HG02840 (cell line): Measurements from ENCODE around the gene HOXD4.

ENCODE experiments used
- ATAC-seq: cut with Tn5 transposase; IDR thresholded peaks from one replicate; pipeline ENCODE4 v1.9.1; 2021; ENCODE audit warnings: mild to moderate bottlenecking, moderate library complexity, moderate number of reproducible peaks; ENCODE audit not compliant: unreplicated experiment, low FRiP score

Gene HOXD4

DNA sequence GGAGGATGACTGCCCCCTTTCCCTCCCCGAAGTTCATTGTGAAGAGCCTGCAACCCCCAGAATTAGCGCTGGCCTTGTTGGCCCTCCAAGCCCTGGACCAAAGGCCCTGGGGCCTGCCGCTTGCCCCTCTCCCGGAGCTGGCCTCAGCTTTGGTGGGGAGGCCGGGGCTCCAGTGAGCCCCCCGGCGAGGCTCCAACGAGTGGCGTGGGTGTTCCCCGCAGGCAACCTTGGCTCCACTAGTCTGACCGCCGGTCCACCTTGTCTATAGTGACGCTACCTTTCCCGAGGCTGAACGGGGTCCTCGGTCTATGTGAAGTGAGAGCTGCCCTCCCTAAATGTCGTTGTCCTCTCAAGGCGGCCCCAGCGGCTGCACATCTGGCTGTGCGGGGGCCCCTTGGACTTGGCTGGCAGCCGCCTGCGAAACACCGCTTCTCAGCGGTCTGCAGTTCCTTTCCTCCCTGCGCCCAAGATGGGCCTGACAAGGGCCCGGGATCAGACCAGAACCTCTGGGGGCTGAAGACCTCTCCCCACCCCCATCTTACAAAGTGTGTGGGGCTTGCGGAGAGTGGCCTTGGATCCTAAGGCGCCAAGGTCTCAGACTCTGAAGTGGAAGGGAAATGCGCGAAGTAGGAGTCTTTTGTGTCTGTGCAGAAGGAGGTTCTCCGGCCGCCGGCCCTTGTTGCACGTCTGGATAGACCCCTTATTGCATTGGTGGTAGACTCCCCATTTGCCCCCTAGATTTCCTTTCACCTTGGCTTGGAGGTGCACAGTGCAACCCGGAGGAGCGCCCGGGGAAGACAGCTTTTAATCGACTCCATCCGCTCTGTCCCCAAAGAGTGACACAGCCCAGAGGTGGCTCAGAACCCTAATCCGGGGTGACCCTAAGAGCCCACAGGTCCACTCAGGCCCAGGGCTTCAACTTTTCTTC is 38.7 kb upstream of the HOXD4 start:
- ATAC-seq: no peak

DNA sequence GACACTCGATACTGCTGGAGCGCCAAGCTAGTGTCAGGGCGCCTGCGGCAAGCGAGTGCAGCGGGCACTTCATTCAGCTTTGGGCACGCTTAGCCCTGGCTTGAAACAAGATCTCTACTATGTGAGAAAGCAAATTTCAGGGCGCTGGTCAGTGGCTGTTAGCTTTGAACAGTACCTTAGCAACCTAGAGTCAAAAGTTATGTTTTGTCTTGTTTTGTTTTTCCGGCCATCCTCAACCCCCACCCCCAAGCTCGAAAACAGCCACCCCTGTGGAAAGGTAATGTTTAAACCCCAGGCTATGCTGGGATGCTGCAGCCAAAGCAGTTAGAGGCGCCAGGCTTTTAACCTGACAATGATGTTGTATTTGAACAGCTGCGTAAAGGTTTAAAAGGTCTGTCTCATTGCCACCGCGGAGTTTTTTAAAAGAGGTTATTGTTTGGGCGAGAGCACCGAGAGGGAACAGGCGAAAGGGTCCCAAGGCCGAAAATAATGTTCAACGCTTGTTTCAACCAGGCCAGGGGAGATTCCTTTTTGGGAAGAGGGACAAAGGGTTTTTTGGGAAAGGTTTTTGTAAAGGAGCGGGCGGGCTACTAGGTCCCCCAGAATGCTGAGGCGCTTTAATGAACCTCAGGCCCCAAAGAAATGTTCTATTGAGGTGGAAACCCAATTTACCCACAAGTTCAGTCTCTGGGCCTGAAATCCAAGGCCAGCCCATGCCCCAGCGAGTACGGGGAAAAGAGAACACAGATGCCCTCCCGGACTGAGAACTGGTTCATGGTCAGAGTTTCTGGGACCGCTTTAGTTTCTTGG is 37.0 kb upstream of the HOXD4 start:
- no peak for ATAC-seq

DNA sequence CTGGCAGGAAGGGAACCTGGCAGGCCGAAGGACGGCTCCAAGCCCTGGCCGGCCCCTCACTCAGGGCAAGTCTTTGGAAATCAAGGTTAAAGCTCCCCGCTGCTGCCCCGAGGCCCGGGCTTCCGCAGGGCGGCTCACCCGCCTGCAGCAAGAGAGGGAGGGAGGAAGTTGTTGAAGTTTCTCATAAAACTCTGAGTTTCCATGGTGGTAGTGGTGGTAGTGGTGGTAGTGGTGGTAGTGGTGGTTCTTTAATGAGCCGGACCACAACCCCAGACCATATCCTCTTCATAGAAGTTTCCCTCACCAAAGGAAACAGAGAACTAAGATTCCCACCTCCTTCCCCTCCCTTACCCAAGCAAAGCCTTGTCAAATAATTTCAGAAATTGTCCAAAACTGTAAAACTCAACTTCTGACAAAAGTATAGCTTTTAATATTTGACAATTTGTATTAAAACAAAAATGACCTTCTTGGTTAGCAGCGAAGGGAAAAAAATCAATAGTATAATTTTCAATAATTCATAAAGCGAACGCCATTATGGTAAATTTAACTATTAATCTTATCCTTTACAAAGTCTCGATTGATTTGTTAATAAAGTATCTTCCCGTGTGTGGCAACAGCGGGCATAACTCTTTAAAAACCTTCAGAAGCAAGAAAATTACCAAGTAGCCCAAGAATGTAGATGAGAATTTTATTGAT is 36.3 kb upstream of the HOXD4 start:
- no peak for ATAC-seq

DNA sequence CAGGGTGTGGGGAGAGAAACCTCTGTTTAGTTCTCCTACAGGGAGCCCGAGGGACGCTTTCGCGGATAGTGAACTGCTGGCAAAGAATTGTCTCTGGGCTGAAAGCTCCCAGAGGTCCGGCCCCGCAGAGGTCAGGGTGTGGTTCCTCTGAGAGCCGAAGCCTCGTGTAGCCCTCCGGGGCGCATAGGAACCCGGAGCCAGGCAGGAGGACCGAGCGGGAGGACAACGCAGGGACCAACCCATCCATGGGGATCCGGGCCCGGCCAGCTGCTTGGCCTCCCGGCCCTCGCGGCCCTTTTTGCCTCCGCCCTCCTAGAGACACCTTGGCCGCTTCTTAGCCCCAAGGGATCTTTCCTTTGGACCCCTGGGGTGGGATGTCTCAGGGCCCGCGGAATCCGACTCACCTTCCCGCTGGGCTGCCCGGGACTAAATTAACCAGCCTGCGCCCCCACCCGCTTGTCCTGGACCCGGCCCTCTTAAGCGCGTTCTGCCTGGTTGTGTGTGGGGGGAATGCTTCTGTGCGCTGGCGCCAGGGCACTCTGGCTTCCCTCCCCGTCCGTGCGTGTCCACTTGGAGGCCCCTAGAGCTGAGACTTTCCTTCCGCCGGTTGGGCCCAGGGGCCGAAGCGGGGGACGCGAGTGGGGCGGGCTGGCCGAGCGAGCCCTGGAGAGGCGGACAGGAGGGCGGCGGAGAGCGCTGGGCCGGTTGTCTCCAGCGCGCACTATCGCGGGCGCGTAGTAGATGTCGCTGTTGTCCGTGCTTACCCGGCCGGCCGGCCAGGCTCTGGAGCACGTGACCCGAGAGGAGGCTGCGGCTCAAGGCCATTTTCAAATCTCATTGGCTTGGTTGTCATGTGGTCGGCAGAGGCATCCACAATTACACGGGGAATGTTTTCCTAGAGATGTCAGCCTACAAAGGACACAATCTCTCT is 35.2 kb upstream of the HOXD4 start, which contains the start of gene HOXD10:
TSS of gene HOXD10 (plus strand) at position 896 of the 931 bp plus-strand sequence. CDS start 56 bp downstream, outside the sequence.
- ATAC-seq: no peak

DNA sequence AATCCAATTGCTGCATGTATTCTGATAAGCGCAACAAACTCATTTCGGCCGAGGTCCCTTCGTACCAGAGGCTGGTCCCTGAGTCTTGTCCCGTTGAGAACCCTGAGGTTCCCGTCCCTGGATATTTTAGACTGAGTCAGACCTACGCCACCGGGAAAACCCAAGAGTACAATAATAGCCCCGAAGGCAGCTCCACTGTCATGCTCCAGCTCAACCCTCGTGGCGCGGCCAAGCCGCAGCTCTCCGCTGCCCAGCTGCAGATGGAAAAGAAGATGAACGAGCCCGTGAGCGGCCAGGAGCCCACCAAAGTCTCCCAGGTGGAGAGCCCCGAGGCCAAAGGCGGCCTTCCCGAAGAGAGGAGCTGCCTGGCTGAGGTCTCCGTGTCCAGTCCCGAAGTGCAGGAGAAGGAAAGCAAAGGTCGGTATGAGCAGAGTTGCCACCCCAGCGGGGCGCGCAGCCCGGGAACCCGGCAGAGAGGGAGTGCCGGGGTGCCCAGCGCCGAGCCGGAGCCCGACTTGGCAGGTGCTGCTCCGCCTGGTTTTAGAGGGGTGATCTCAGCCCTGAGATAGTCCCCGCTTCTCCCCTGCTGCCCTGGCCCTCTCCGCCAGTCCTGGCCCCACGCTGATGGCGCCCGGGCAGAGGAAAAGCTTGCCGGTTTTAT is 34.1 kb upstream of the HOXD4 start:
- ATAC-seq: no peak

DNA sequence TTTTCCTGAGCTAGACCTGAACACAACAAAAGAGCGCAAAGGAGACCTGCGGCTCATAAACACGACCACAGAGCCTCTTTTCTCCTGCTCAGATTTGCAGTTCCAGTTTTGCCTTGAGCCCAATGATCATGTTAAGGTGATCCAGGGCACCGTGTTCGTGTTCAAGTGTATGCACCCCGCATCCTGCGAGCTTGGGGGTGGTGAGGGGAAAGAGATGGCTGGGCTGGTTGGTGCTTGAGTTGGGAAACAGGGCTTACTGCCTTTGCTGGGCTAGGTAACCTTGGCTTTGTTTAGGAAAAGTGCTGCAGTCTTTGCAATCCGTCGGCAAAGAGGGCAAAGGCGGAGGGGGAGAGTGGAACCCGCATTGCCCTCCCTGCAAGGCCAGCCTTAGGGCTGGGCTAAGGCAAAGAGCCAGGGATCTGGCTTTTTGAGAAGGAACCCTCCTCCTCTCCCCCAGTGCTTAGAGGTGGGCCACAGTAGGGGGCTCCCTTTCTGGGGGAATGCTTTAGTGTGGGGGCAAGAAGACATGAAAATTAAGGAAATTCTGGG is 33.5 kb upstream of the HOXD4 start:
- no peak for ATAC-seq

DNA sequence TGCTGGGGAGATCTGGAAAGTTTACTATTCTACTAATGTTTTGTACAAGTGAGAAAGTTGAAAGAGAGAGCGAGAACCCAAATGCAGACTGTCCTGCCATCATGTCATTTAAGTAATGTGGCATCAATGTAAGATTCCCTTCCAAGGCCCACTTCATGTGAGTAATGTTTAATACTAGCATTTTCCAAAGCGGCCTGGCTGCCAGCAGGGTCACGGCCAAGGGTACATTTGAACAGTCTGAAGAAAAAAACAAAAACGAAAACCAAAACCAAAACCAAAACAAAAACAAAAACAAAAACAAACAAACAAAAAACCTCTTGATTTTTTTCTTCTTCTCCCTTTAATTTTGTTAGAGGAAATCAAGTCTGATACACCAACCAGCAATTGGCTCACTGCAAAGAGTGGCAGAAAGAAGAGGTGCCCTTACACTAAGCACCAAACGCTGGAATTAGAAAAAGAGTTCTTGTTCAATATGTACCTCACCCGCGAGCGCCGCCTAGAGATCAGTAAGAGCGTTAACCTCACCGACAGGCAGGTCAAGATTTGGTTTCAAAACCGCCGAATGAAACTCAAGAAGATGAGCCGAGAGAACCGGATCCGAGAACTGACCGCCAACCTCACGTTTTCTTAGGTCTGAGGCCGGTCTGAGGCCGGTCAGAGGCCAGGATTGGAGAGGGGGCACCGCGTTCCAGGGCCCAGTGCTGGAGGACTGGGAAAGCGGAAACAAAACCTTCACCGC is 32.6 kb upstream of the HOXD4 start:
- ATAC-seq: no peak

DNA sequence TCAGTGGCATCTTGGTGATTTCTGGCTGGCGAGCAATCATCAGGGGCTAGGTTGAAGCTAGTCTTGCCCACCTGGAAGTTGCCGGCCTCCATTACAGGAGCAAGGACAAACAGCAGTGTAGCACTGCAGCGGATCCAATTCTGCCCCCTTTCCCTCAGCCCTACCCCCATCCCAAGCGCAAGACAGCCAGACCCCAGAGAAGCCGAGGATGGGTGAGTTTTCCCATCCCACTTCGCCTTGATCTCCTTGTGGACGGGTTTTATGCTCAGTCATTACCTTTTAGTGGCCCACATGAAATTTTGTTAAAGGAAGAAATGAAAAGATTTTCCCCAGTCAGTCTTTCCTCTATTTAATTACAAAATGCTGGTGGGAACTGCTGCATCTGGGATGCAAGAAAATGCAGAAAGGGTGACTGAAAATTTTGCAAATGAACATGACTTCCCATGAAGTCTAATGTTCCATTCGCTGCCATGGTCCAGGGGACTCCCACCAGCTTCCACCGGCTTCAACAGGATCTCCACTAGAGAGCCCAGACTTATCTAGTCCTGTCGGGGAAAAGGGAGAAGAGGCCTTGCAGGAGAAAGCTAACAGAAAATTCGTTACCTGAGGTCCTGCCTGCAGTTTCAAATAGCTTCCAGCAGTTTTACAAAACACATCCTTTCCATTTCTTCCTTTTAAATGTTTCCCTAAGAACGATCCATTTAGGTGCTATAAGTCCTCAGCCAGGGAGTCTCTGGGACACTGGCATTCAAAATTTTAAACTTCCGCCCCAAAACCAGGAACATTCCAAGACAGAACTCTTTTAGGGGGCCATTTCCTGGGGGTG is 30.8 kb upstream of the HOXD4 start:
- ATAC-seq: no peak

DNA sequence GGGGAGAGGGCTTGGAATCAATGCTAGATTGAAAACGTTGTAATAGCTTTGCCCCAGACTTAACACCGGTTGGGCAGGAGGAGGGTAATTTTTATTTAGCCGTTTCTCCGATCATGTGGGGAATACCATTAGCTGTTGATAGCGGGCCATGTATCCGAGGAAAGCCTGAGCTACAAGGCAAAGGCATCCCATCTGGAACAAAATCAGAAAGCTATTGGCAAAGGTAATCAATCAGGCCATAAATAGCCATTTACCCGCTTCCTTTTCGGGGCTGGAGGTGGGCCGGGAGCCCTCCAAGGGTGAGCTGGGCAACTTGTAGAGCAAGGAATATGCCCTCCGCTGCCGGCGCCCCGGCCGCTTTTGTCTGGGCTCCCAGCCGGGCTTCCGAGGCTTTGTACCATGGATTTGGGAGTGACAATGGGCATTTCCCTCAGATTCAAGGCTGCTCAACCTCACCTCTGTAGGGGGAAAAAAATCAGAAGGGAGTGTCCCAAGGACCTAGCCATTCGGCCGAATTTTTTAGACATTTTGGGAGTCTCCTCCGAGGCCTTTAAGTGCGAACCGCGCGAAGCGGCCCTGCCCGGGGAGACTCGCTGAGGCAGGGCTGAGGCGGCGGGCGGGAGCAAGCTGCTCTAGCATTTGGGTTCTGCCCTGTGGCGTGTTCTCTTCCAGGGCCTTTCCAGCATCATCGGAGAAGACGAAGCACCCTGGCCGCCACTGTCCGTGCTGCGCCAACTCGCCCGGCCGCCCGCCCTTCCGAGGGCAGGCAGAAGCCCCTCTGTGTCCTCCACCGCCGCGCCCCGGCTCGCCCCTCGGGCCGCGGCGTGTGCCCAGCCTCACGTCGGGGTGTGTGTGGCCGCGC is 29.9 kb upstream of the HOXD4 start:
- ATAC-seq: no peak

DNA sequence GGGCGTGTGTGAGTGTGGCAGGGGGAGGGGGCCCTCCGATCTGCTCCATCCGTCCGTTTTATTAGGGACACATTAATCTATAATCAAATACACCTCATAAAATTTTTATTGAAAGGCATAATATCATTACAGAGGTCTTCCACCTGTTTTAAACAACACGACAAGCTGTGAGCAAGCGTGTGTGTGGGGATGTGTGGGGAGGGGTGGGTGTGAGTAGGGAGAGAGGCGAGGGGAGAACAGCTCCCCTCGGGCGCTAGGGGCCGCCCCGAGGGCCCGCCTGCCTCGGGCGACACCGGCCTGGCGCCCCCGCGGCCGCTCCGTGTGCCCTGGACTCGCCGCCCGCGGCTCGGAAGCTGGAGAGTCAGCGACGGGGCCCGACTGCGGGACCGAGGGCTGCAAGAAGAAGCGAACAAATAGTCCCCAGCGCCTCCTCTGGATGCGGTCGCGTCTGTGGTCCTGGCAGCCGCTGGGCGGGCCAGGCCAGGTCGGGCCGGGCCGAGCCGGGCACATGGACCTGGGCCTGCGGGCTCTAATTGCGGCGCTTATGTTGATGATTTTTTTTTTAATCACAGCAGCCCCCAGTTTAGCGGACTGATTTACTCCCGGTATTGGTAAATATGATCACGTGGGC is 29.2 kb upstream of the HOXD4 start:
- ATAC-seq: no peak

DNA sequence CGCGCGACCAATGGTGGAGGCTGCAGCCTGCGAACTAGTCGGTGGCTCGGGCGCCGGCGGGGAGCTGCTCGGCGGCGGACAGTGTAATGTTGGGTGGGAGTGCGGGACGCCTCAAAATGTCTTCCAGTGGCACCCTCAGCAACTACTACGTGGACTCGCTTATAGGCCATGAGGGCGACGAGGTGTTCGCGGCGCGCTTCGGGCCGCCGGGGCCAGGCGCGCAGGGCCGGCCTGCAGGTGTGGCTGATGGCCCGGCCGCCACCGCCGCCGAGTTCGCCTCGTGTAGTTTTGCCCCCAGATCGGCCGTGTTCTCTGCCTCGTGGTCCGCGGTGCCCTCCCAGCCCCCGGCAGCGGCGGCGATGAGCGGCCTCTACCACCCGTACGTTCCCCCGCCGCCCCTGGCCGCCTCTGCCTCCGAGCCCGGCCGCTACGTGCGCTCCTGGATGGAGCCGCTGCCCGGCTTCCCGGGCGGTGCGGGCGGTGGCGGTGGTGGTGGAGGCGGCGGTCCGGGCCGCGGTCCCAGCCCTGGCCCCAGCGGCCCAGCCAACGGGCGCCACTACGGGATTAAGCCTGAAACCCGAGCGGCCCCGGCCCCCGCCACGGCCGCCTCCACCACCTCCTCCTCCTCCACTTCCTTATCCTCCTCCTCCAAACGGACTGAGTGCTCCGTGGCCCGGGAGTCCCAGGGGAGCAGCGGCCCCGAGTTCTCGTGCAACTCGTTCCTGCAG is 28.5 kb upstream of the HOXD4 start, which contains the start of gene HOXD9:
TSS of gene HOXD9 (plus strand) at position 37 of the 728 bp plus-strand sequence. CDS start at position 87, 50 bp downstream.
- no peak for ATAC-seq

DNA sequence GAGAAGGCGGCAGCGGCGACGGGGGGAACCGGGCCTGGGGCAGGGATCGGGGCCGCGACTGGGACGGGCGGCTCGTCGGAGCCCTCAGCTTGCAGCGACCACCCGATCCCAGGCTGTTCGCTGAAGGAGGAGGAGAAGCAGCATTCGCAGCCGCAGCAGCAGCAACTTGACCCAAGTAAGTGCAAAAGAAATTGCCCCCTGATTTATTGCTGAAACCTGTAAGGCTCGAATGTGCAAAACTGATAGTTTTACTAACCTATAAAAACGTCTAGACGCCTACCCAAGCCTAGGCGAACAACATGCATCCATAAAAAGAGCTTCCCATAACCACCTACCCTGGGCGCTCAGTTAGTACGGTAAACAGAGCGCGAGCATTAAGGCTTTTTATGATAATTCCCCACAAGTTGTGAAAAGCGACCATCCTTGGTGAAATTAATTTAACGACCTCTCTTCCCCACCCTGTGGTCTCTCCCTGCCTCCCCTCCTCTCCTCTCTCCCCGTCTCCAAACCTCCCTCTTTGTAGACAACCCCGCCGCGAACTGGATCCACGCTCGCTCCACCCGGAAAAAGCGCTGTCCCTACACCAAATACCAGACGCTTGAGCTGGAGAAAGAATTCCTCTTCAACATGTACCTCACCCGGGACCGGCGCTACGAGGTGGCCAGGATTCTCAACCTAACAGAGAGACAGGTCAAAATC is 27.8 kb upstream of the HOXD4 start:
- no peak for ATAC-seq

DNA sequence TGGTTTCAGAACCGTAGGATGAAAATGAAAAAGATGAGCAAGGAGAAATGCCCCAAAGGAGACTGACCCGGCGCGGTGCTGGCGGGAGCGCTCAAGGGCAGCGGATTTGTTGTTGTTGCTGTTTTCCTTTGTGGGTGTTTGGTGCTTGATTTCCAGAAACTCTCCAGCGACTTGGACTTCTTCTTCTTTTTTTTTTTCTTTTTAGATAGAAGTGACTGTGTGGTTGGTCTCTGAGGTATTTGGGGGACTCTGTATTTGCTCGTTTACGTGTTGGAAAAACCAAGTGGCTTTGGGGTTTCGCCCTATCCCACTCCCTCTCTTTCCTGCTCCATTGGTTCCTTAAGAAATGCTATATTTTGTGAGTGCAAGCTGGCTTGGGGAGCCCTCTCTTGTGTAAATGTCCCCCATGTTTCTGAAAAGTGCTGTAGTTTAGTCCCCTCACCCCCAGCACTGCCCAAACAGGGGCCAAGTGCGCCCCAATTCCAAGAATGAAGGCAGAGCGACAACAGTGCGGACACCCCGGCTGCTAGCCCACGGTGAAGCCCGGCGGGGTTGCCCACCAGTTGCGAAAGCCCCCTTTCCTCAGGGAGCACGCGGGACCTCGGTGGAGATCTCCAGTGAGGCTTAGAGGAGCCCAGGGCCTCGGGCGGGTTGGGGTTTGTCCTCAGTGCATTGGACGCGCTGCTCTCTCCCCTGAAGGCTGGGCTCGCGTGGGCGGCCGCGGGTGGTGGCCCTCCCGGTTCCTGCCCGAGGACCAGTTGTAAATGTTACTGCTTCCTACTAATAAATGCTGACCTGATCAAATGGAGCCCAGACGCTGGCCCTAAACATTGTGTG is 27.0 kb upstream of the HOXD4 start:
- no peak for ATAC-seq
